ENCODE results near the gene ZFYVE9.

DNA sequence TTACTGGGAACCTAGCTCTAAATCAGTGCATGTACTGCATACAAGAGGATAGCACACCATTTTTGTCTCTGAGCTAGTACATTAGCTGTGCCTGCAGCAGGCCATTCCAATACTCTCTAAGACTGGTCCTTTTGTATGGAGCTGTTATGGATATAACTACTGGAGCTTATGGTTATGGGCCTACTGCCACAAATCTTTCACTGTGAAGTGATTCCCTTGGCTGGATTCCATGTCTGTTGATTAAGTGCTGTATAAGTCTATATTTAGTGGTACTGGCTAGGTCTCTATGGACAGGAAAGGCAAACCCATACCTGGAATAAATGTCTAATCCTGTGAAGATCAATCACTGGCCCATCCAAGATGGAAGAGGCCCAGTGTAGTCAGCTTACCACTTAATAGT, 12.0 kb downstream of the ZFYVE9 start:
- TF ChIP-seq, protein P1, sequence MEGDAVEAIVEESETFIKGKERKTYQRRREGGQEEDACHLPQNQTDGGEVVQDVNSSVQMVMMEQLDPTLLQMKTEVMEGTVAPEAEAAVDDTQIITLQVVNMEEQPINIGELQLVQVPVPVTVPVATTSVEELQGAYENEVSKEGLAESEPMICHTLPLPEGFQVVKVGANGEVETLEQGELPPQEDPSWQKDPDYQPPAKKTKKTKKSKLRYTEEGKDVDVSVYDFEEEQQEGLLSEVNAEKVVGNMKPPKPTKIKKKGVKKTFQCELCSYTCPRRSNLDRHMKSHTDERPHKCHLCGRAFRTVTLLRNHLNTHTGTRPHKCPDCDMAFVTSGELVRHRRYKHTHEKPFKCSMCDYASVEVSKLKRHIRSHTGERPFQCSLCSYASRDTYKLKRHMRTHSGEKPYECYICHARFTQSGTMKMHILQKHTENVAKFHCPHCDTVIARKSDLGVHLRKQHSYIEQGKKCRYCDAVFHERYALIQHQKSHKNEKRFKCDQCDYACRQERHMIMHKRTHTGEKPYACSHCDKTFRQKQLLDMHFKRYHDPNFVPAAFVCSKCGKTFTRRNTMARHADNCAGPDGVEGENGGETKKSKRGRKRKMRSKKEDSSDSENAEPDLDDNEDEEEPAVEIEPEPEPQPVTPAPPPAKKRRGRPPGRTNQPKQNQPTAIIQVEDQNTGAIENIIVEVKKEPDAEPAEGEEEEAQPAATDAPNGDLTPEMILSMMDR (IDR thresholded peaks at IDR 0.05 in 8 of 11, conservative IDR thresholded peaks at IDR 0.05 in 3 of 11) = no peak
- no peak for TF ChIP-seq POLR2AphosphoS5 (IDR thresholded peaks at IDR 0.05)
- no peak for TF ChIP-seq POLR2A (IDR thresholded peaks at IDR 0.05)

All from spleen (tissue), 7 donors.